Trophoblast cell (in vitro differentiated cells and primary cell): ENCODE measurements around the gene MAGI2.
A peak's percentile ranks its signal among the peaks of the same experiment; 100 is the strongest.

ENCODE experiments used
- DNase-seq, 2 donors: peaks; one replicate each; pipeline ENCODE4 v3.0.0-alpha.2; 2016
- H2AFZ ChIP-seq: 2 replicates; pipeline ENCODE4 v1.6.1; 2013; ENCODE audit warnings: low read length, moderate library complexity, mild to moderate bottlenecking; ENCODE audit not compliant: insufficient read depth, poor library complexity
- H2AK5ac ChIP-seq: 2 replicates; pipeline ENCODE4 v1.6.1; 2013; ENCODE audit warnings: mild to moderate bottlenecking, low read length
- H2BK120ac ChIP-seq: 2 replicates; pipeline ENCODE4 v1.6.1; 2013; ENCODE audit warnings: low read length, mild to moderate bottlenecking, moderate library complexity; ENCODE audit not compliant: insufficient read depth, poor library complexity
- H2BK12ac ChIP-seq: 2 replicates; pipeline ENCODE4 v1.6.1; 2013; ENCODE audit warnings: mild to moderate bottlenecking, low read length, moderate library complexity
- H2BK5ac ChIP-seq: 2 replicates; pipeline ENCODE4 v1.6.1; 2013; ENCODE audit warnings: low read length, low read depth, moderate library complexity, mild to moderate bottlenecking; ENCODE audit not compliant: poor library complexity
- H3K14ac ChIP-seq: 2 replicates; pipeline ENCODE4 v1.6.1; 2013; ENCODE audit warnings: mild to moderate bottlenecking, low read length
- H3K18ac ChIP-seq: 2 replicates; pipeline ENCODE4 v1.6.1; 2013; ENCODE audit warnings: mild to moderate bottlenecking, low read length
- H3K23ac ChIP-seq: 2 replicates; pipeline ENCODE4 v1.6.1; 2013; ENCODE audit warnings: low read length
- H3K27ac ChIP-seq: 2 replicates; pipeline ENCODE4 v1.5.1; 2013; ENCODE audit warnings: low read depth, mild to moderate bottlenecking, inconsistent platforms, low read length, moderate library complexity
- H3K27me3 ChIP-seq: 2 replicates; pipeline ENCODE4 v1.6.1; 2013; ENCODE audit warnings: inconsistent platforms, mild to moderate bottlenecking, low read length, moderate library complexity; ENCODE audit not compliant: insufficient read depth
- H3K36me3 ChIP-seq, 2 experiments: 1 replicate in 1 of 2; 2 replicates in 1 of 2; pipeline ENCODE4 v1.6.1; 2013; ENCODE audit warnings: low read length in 2 of 2, mild to moderate bottlenecking in 2 of 2, moderate library complexity in 1 of 2; ENCODE audit not compliant: insufficient read depth in 2 of 2, control insufficient read depth in 1 of 2
- H3K4ac ChIP-seq: 2 replicates; pipeline ENCODE4 v1.6.1; 2013; ENCODE audit warnings: low read depth, mild to moderate bottlenecking, low read length, moderate library complexity
- H3K4me1 ChIP-seq, 2 experiments: 1 replicate in 1 of 2; 2 replicates in 1 of 2; pipeline ENCODE4 v1.6.1; 2013; ENCODE audit warnings: low read length in 2 of 2, mild to moderate bottlenecking in 2 of 2, moderate library complexity in 1 of 2; ENCODE audit not compliant: insufficient read depth in 2 of 2, control insufficient read depth in 1 of 2
- H3K4me2 ChIP-seq: 2 replicates; pipeline ENCODE4 v1.6.1; 2013; ENCODE audit warnings: inconsistent platforms, mild to moderate bottlenecking, low read length, moderate library complexity
- H3K4me3 ChIP-seq: 2 replicates; pipeline ENCODE4 v1.5.1; 2013; ENCODE audit warnings: mild to moderate bottlenecking, low read depth, low read length, inconsistent platforms
- H3K79me1 ChIP-seq: one replicate; pipeline ENCODE4 v1.6.1; 2013; ENCODE audit warnings: low read length
- H3K79me2 ChIP-seq: 2 replicates; pipeline ENCODE4 v1.6.1; 2013; ENCODE audit warnings: low read length, mild to moderate bottlenecking; ENCODE audit not compliant: control insufficient read depth, insufficient read depth, poor library complexity
- H3K9ac ChIP-seq: 2 replicates; pipeline ENCODE4 v1.6.1; 2013; ENCODE audit warnings: mild to moderate bottlenecking, low read length
- H3K9me3 ChIP-seq: 2 replicates; pipeline ENCODE4 v1.6.1; 2013; ENCODE audit warnings: low read depth, mild to moderate bottlenecking, control low read depth, inconsistent platforms, low read length; ENCODE audit not compliant: insufficient read depth
- H4K12ac ChIP-seq: 2 replicates; pipeline ENCODE4 v1.6.1; 2013; ENCODE audit warnings: low read depth, mild to moderate bottlenecking, low read length, moderate library complexity
- H4K8ac ChIP-seq: 2 replicates; pipeline ENCODE4 v1.6.1; 2013; ENCODE audit warnings: low read depth, mild to moderate bottlenecking, low read length, moderate library complexity
- H4K91ac ChIP-seq: one replicate; pipeline ENCODE4 v1.6.1; 2013; ENCODE audit warnings: low read depth, mild to moderate bottlenecking, low read length, moderate library complexity
- WGBS: extraction: QIAGEN DNeasy Blood & Tissue Kit; methylation state at CpG from one replicate; pipeline ENCODE4 v1.1.7; 2013; ENCODE audit warnings: missing lambda C conversion rate; ENCODE audit not compliant: insufficient read length, insufficient coverage; ENCODE audit errors: extremely low coverage; 5-methylcytosine and 5-hydroxymethylcytosine counted together

MAGI2 gene

GRCh38 chr7:78444267-78444666, 1009.2 kb downstream of the MAGI2 start:
- Histone ChIP-seq H3K36me3 (no peaks in the 10 kb centered on the region), H2BK120ac (no peak overlapping the region), H4K91ac (no peak overlapping the region), H3K9me3 (no peaks in the 10 kb centered on the region), H3K4ac (no peak overlapping the region), H3K14ac (no peak overlapping the region), H3K79me1 (no peaks in the 10 kb centered on the region), H3K23ac (no peak overlapping the region), H3K27ac (no peak overlapping the region), H2AK5ac (no peak overlapping the region), H4K12ac (no peak overlapping the region), H2AFZ (no peak overlapping the region), H4K8ac (no peak overlapping the region), H3K18ac (no peak overlapping the region), H3K4me1 (no peaks in the 10 kb centered on the region), H3K9ac (no peak overlapping the region), H3K4me2 (no peak overlapping the region), H3K79me2 (no peaks in the 10 kb centered on the region), H2BK5ac (no peak overlapping the region), H3K4me3 (no peak overlapping the region), H3K27me3 (no peaks in the 10 kb centered on the region), H2BK12ac (no peak overlapping the region)
- WGBS, result no CpG with 5 or more reads among the region's 2 CpGs
- DNase-seq, result no peak

- Histone ChIP-seq H3K79me2 (no peaks in the 10 kb centered on the region), H3K4me1 (no peaks in the 10 kb centered on the region), H3K9ac (no peak overlapping the region), H4K91ac (no peak overlapping the region), H2BK5ac (no peak overlapping the region), H3K4me3 (no peak overlapping the region), H3K27me3 (no peaks in the 10 kb centered on the region), H3K9me3 (no peaks in the 10 kb centered on the region), H2AK5ac (no peak overlapping the region), H3K14ac (no peak overlapping the region), H2BK120ac (no peak overlapping the region), H4K8ac (no peak overlapping the region), H2BK12ac (no peak overlapping the region), H3K23ac (no peak overlapping the region), H3K27ac (no peak overlapping the region), H3K18ac (no peak overlapping the region), H3K36me3 (no peaks in the 10 kb centered on the region), H2AFZ (no peak overlapping the region), H3K4me2 (no peak overlapping the region), H3K4ac (no peak overlapping the region), H4K12ac (no peak overlapping the region), H3K79me1 (no peaks in the 10 kb centered on the region)
- DNase-seq, result peak in 1 of 2 donors; percentile 16
- no CpG with 5 or more reads among the region's 4 CpGs for WGBS
Observed at GRCh38 chr7:78443811-78444210, 1009.7 kb downstream of the MAGI2 start.

GRCh38 chr7:78441737-78442136, 1011.7 kb downstream of the MAGI2 start:
- Histone ChIP-seq H4K12ac (no peak overlapping the region), H3K14ac (no peak overlapping the region), H2BK12ac (no peak overlapping the region), H2AFZ (no peak overlapping the region), H3K23ac (no peak overlapping the region), H3K27ac (no peak overlapping the region), H2BK120ac (no peak overlapping the region), H3K4ac (no peak overlapping the region), H3K4me2 (no peak overlapping the region), H3K79me1 (no peaks in the 10 kb centered on the region), H2AK5ac (no peak overlapping the region), H4K8ac (no peak overlapping the region), H4K91ac (no peak overlapping the region), H2BK5ac (no peak overlapping the region), H3K79me2 (no peaks in the 10 kb centered on the region), H3K18ac (no peak overlapping the region), H3K9ac (no peak overlapping the region), H3K4me3 (no peak overlapping the region), H3K36me3 (no peaks in the 10 kb centered on the region), H3K9me3 (no peaks in the 10 kb centered on the region), H3K4me1 (peaks cover 3 to 4% of the 10 kb centered on the region in 2 experiments), H3K27me3 (no peaks in the 10 kb centered on the region)
- WGBS, result no CpG with 5 or more reads among the region's 2 CpGs
- DNase-seq, result no peak

- Histone ChIP-seq H3K9me3 (no peaks in the 10 kb centered on the region), H3K4ac (no peak overlapping the region), H3K4me1 (peaks cover 4 to 6% of the 10 kb centered on the region in 2 experiments), H3K23ac (no peak overlapping the region), H3K36me3 (no peaks in the 10 kb centered on the region), H3K79me1 (no peaks in the 10 kb centered on the region), H3K27ac (no peak overlapping the region), H2AK5ac (no peak overlapping the region), H3K27me3 (no peaks in the 10 kb centered on the region), H2BK120ac (no peak overlapping the region), H2BK12ac (no peak overlapping the region), H3K14ac (no peak overlapping the region), H3K9ac (no peak overlapping the region), H2BK5ac (no peak overlapping the region), H3K4me3 (no peak overlapping the region), H2AFZ (no peak overlapping the region), H3K79me2 (no peaks in the 10 kb centered on the region), H3K18ac (no peak overlapping the region), H4K12ac (no peak overlapping the region), H4K91ac (no peak overlapping the region), H4K8ac (no peak overlapping the region), H3K4me2 (no peak overlapping the region)
- no CpG with 5 or more reads among the region's 7 CpGs for WGBS
- no peak for DNase-seq
Observed at GRCh38 chr7:78438433-78438832, 1015.0 kb downstream of the MAGI2 start.
